Fibroblast of lung (primary cell): Measurements from ENCODE around the gene ARFGAP3. TPM values are rescaled to one million over a fixed set of nuclear protein-coding genes. Genes with fewer than 3 reads are reported as not detected.

Source experiments
- DNase-seq, 2 donors: peaks; one replicate each; pipeline versions ENCODE4 v3.0.0 to v3.0.0-alpha.2; 2010; ENCODE audit warnings: low read depth in 2 of 2
- H2AFZ ChIP-seq: 2 replicates; pipeline ENCODE4 v1.5.1; 2012; ENCODE audit warnings: low read length, control low read depth, inconsistent platforms
- H3K27ac ChIP-seq: 2 replicates; pipeline ENCODE4 v1.5.1; 2011; ENCODE audit warnings: low read length, control low read depth; ENCODE audit not compliant: insufficient read depth
- H3K27me3 ChIP-seq: 2 replicates; pipeline ENCODE4 v1.5.1; 2011; ENCODE audit warnings: mild to moderate bottlenecking, low read length; ENCODE audit not compliant: control insufficient read depth, insufficient read depth
- H3K36me3 ChIP-seq: 2 replicates; pipeline ENCODE4 v1.5.1; 2011; ENCODE audit warnings: low read length; ENCODE audit not compliant: control insufficient read depth, insufficient read depth
- H3K4me1 ChIP-seq: 2 replicates; pipeline ENCODE4 v1.5.1; 2011; ENCODE audit warnings: low read length; ENCODE audit not compliant: control insufficient read depth, insufficient read depth; ENCODE audit errors: extremely low read depth
- H3K4me2 ChIP-seq: 2 replicates; pipeline ENCODE4 v1.5.1; 2011; ENCODE audit warnings: low read length, control low read depth; ENCODE audit not compliant: insufficient read depth; ENCODE audit errors: extremely low read depth
- H3K4me3 ChIP-seq, 4 experiments: fragments of 200-600 bp in 1 of 4; sonication (generic) in 1 of 4; replicated peaks in 1 of 4; 2 replicates each; pipeline ENCODE4 v1.5.1; 2011 to 2016; ENCODE audit warnings: low read length in 4 of 4, low read depth in 3 of 4, mild to moderate bottlenecking in 3 of 4, control low read depth in 2 of 4, inconsistent platforms in 1 of 4, mixed read lengths in 1 of 4; ENCODE audit not compliant: insufficient read depth in 1 of 4; ENCODE audit errors: control extremely low read depth in 1 of 4
- H3K79me2 ChIP-seq: 2 replicates; pipeline ENCODE4 v1.5.1; 2012; ENCODE audit warnings: mild to moderate bottlenecking, low read length, inconsistent platforms; ENCODE audit not compliant: control insufficient read depth, insufficient read depth
- H3K9ac ChIP-seq: 2 replicates; pipeline ENCODE4 v1.5.1; 2011; ENCODE audit warnings: mild to moderate bottlenecking, low read length, control low read depth; ENCODE audit not compliant: insufficient read depth
- H3K9me3 ChIP-seq: 2 replicates; pipeline ENCODE4 v1.5.1; 2012; ENCODE audit warnings: low read depth, low read length; ENCODE audit not compliant: control insufficient read depth, insufficient read depth
- H4K20me1 ChIP-seq: 2 replicates; pipeline ENCODE4 v1.5.1; 2011; ENCODE audit warnings: low read length; ENCODE audit not compliant: control insufficient read depth, insufficient read depth; ENCODE audit errors: extremely low read depth
- EZH2 ChIP-seq: IDR thresholded peaks from 2 replicates; pipeline ENCODE4 v1.5.1; 2012; ENCODE audit warnings: low read length, control low read depth, mild to moderate bottlenecking; ENCODE audit errors: missing control alignments
- polyA plus RNA-seq, 2 donors: library from polyadenylated mRNA; depleted of rRNA in 1 of 2; stranded (reverse) in 1 of 2; unstranded in 1 of 2; fragments of >200 nt; gene quantifications; 2 replicates each; pipeline ENCODE4 v1.2.1, GENCODE V29; 2011 to 2012; ENCODE audit warnings: missing spikeins in 1 of 2
- total RNA-seq: library from RNA; depleted of rRNA; stranded (reverse); fragments of >200 nt; gene quantifications from 2 replicates; pipeline ENCODE4 v1.2.1, GENCODE V29; 2014
- TF ChIP-seq, protein P1 (sequence below), 2 donors: IDR thresholded peaks in 1 of 2; conservative IDR thresholded peaks in 1 of 2; 1 replicate in 1 of 2; 2 replicates in 1 of 2; pipeline ENCODE4 v1.5.1; 2011 to 2012; ENCODE audit warnings: low read length in 2 of 2, control low read depth in 1 of 2, inconsistent platforms in 1 of 2, low read depth in 1 of 2, mild to moderate bottlenecking in 1 of 2

Gene ARFGAP3
- total and polyA plus RNA-seq, 2 donors (not counting 1 experiment from before 2014, with no cell fraction given): 62.1 to 74.1 TPM

DNA sequence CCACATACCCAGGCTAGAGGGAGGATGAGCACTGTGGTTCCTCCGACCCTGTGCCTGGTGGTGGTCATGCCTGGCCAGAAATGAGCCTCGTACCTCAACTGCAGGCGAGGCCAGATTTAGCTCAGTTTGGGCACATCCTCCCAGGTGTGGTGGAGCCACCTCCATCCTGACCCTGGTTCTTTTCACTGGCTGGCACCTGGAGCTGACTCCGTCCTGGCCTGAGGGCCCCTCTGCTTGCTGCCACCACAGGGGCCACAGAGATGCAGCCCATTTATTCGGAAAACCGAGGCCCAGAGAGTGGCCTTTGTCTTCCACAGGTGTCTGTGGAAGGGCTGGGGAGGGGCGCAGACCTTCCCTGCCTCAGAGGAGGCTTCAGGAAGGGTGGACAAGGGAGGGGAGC, 9.0 kb upstream of the ARFGAP3 start:
- Histone ChIP-seq H3K9ac (no peak overlapping the region), H3K27me3 (no peaks in the 10 kb centered on the region), H2AFZ (no peak overlapping the region), H3K36me3 (no peaks in the 10 kb centered on the region), H3K4me3 (no peak overlapping the region), H3K4me1 (peaks cover 3% of the 10 kb centered on the region), H3K79me2 (no peaks in the 10 kb centered on the region), H3K4me2 (no peak overlapping the region), H4K20me1 (no peaks in the 10 kb centered on the region), H3K9me3 (no peaks in the 10 kb centered on the region), H3K27ac (no peak overlapping the region)
- DNase-seq: no peak
- TF ChIP-seq EZH2: no peak
- TF ChIP-seq, protein P1, sequence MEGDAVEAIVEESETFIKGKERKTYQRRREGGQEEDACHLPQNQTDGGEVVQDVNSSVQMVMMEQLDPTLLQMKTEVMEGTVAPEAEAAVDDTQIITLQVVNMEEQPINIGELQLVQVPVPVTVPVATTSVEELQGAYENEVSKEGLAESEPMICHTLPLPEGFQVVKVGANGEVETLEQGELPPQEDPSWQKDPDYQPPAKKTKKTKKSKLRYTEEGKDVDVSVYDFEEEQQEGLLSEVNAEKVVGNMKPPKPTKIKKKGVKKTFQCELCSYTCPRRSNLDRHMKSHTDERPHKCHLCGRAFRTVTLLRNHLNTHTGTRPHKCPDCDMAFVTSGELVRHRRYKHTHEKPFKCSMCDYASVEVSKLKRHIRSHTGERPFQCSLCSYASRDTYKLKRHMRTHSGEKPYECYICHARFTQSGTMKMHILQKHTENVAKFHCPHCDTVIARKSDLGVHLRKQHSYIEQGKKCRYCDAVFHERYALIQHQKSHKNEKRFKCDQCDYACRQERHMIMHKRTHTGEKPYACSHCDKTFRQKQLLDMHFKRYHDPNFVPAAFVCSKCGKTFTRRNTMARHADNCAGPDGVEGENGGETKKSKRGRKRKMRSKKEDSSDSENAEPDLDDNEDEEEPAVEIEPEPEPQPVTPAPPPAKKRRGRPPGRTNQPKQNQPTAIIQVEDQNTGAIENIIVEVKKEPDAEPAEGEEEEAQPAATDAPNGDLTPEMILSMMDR (conservative IDR thresholded peaks at IDR 0.05 in 1 of 2, IDR thresholded peaks at IDR 0.05 in 1 of 2; ENCODE audit: low read depth in 1 of 2, low read length in 2 of 2): no peak

DNA sequence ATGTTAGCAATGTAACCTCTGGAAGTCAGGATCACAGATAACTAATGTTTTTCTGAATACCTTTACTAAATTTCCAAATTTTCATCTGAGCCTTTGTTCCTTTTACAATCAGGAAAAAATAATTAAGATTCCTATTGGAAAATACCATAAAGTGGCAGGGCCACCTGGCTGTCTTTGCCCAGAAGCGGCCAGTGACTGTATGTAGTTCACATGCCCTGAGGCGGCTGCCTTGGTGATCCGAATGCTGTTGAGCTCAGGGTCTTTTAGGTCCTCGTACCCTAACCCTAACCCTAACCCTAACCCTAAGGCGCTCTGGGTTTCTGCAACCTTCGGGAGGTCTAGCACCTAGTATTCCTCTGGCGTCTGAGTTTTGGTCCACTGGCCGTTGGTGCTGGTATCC, 8.5 kb upstream of the ARFGAP3 start:
- no peak overlapping the region for H2AFZ ChIP-seq
- H3K79me2 ChIP-seq: no peaks in the 10 kb centered on the region
- H3K27me3 ChIP-seq: no peaks in the 10 kb centered on the region
- TF ChIP-seq EZH2: no peak
- TF ChIP-seq, protein P1 (conservative IDR thresholded peaks at IDR 0.05 in 1 of 2, IDR thresholded peaks at IDR 0.05 in 1 of 2; ENCODE audit: low read depth in 1 of 2, low read length in 2 of 2): no peak
- no peak overlapping the region for H3K27ac ChIP-seq
- no peak overlapping the region for H3K4me3 ChIP-seq
- H3K36me3 ChIP-seq: no peaks in the 10 kb centered on the region
- H3K4me2 ChIP-seq: no peak overlapping the region
- peak in 1 of 2 donors; percentile 39 for DNase-seq
- no peak overlapping the region for H3K9ac ChIP-seq
- H3K9me3 ChIP-seq: no peaks in the 10 kb centered on the region
- no peaks in the 10 kb centered on the region for H4K20me1 ChIP-seq
- H3K4me1 ChIP-seq: peaks cover 3% of the 10 kb centered on the region

DNA sequence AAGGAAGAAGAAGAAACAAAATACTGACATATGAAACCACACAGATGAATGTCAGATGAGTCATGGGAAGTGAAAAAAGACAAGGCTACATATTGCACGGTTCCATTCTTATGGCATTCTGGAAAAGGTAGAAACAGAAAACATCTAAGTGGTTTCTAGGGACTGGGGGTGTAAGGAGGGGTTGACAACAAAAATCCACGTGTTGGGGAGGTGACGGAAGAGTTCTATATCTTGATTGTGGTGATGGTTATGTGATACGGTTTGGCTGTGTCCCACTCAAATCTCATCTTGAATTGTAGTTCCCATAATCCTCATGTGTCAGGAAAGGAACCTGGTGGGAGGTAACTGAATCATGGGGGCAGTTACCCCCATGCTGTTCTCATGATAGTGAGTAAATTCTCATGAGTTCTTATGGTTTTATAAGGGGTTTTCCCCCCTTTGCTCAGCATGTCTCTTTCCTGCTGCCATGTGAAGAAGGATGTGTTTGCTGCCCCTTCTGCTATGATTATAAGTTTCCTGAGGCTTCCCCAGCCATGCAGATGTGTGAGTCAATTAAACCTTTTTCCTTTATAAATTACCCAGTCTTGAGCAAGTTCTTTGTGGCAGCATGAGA, 6.4 kb upstream of the ARFGAP3 start:
- Histone ChIP-seq H2AFZ (no peak overlapping the region), H3K36me3 (no peaks in the 10 kb centered on the region), H3K79me2 (no peaks in the 10 kb centered on the region), H3K4me2 (no peak overlapping the region), H3K27ac (no peak overlapping the region), H3K4me3 (no peak overlapping the region), H3K27me3 (no peaks in the 10 kb centered on the region), H3K4me1 (peaks cover 3% of the 10 kb centered on the region), H4K20me1 (no peaks in the 10 kb centered on the region), H3K9ac (no peak overlapping the region), H3K9me3 (no peaks in the 10 kb centered on the region)
- TF ChIP-seq EZH2: no peak
- TF ChIP-seq, protein P1 (conservative IDR thresholded peaks at IDR 0.05 in 1 of 2, IDR thresholded peaks at IDR 0.05 in 1 of 2; ENCODE audit: low read depth in 1 of 2, low read length in 2 of 2): no peak
- peak; percentile 72 to 98 for DNase-seq
